Measurements from ENCODE around the gene SHANK3.

DNA sequence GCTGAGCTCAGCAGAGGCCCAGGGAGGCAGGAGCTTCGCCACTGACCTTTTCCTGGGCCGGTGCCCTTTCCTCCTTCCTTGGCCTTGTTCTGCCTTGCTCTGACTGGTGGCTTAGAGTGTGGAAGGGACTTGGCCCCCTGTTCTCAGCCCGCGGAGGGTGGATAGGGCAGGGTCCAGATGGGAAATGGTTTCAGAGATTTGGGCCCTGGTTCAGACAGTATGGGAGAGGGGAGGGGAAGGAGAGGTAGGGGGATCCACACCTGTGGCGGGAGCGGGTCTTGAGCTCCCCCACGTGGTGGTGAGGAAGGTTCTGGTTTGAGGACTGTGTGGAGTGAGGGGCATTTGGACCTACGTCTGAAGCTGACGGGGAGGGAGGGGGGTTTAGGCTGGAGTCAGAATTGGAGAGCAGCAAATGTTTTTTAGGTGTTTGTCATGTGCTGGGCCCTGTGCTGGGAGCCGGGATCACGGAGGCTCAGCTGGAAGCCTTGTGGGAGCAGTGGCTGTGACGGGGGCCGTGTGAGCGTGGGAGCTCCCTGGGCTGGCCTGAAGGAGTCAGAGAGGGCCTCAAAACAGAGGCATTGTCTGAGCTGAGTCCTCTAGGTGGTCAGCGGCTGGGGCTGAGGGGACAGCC lies 27.2 kb downstream of the SHANK3 start:
- TF ChIP-seq MAX (IDR thresholded peaks at IDR 0.05) (no peak), CTCF (IDR thresholded peaks at IDR 0.05; ENCODE audit: low read depth, low read length, missing input control) (no peak), YY1 (IDR thresholded peaks at IDR 0.05) (no peak), RAD21 (IDR thresholded peaks at IDR 0.05) (peak; percentile 26 to 41), JUND (IDR thresholded peaks at IDR 0.05) (no peak), EGR1 (IDR thresholded peaks at IDR 0.05; ENCODE audit: low read depth in 2 of 2) (no peak)
- TF ChIP-seq, protein P1, sequence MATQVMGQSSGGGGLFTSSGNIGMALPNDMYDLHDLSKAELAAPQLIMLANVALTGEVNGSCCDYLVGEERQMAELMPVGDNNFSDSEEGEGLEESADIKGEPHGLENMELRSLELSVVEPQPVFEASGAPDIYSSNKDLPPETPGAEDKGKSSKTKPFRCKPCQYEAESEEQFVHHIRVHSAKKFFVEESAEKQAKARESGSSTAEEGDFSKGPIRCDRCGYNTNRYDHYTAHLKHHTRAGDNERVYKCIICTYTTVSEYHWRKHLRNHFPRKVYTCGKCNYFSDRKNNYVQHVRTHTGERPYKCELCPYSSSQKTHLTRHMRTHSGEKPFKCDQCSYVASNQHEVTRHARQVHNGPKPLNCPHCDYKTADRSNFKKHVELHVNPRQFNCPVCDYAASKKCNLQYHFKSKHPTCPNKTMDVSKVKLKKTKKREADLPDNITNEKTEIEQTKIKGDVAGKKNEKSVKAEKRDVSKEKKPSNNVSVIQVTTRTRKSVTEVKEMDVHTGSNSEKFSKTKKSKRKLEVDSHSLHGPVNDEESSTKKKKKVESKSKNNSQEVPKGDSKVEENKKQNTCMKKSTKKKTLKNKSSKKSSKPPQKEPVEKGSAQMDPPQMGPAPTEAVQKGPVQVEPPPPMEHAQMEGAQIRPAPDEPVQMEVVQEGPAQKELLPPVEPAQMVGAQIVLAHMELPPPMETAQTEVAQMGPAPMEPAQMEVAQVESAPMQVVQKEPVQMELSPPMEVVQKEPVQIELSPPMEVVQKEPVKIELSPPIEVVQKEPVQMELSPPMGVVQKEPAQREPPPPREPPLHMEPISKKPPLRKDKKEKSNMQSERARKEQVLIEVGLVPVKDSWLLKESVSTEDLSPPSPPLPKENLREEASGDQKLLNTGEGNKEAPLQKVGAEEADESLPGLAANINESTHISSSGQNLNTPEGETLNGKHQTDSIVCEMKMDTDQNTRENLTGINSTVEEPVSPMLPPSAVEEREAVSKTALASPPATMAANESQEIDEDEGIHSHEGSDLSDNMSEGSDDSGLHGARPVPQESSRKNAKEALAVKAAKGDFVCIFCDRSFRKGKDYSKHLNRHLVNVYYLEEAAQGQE (IDR thresholded peaks at IDR 0.05), result no peak
- TF ChIP-seq, protein P2, sequence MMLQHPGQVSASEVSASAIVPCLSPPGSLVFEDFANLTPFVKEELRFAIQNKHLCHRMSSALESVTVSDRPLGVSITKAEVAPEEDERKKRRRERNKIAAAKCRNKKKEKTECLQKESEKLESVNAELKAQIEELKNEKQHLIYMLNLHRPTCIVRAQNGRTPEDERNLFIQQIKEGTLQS (IDR thresholded peaks at IDR 0.05), result no peak

All from liver (tissue), 3 donors.